Activated CD4-positive, alpha-beta T cell treated with anti-CD3 and anti-CD28 coated beads, Interleukin-2, amount 10 ng/mL, durations not matched to agents 7 days and 5 days (primary cell): ENCODE results near the gene SCUBE1. TPM values are rescaled to one million over a fixed set of nuclear protein-coding genes. Genes with fewer than 3 reads are reported as not detected.

Experiments used
- CTCF ChIA-PET: fragments of 350-600 bp; sonication (Branson Sonifier 250); formaldehyde crosslinking; loops from one replicate; lab custom pipeline; 2021; ENCODE audit warnings: antibody characterized with exemption; lab: Charles Lee
- POLR2A ChIA-PET: fragments of 350-600 bp; sonication (Branson Sonifier 250); formaldehyde crosslinking; loops from one replicate; lab custom pipeline; 2021; ENCODE audit warnings: antibody characterized with exemption; lab: Charles Lee
- DNase-seq: peaks from one replicate; pipeline ENCODE4 v3.0.0-alpha.2; 2020
- H3K27ac Mint-ChIP-seq: one replicate; pipeline ENCODE4 v1.8.0; 2021; ENCODE audit warnings: mild to moderate bottlenecking, moderate library complexity, mixed read lengths
- H3K27me3 Mint-ChIP-seq: one replicate; pipeline ENCODE4 v1.8.0; 2021; ENCODE audit warnings: mixed read lengths
- H3K36me3 Mint-ChIP-seq: one replicate; pipeline ENCODE4 v1.8.0; 2021; ENCODE audit warnings: low read depth, mixed read lengths
- H3K4me1 Mint-ChIP-seq: one replicate; pipeline ENCODE4 v1.8.0; 2021; ENCODE audit warnings: mixed read lengths
- H3K4me3 Mint-ChIP-seq: one replicate; pipeline ENCODE4 v1.8.0; 2021; ENCODE audit warnings: mild to moderate bottlenecking, moderate library complexity, mixed read lengths
- H3K9me3 Mint-ChIP-seq: one replicate; pipeline ENCODE4 v1.8.0; 2021; ENCODE audit warnings: mixed read lengths
- total RNA-seq, 2 experiments: library from RNA; stranded (reverse); gene quantifications; one replicate each; pipeline ENCODE4 v1.2.3, GENCODE V29; 2021

Gene SCUBE1
- total RNA-seq, 2 experiments from 2014 or later, result not detected

- ChIA-PET POLR2A (no interaction called here), CTCF (interaction anchor here (1.2 kb wide), 1 partner anchor 43 kb away, joined by 3 read pairs; no protein-coding TSS in a partner anchor)
- no peaks in the 10 kb centered on the region for H3K4me1 Mint-ChIP-seq
- no peak overlapping the region for H3K27ac Mint-ChIP-seq
- no peak overlapping the region for H3K4me3 Mint-ChIP-seq
- H3K9me3 Mint-ChIP-seq, result no peaks in the 10 kb centered on the region
- no peak for DNase-seq
- H3K27me3 Mint-ChIP-seq, result no peaks in the 10 kb centered on the region
- no peaks in the 10 kb centered on the region for H3K36me3 Mint-ChIP-seq
These were observed 40.0 kb downstream of the SCUBE1 start for GRCh38 chr22:43303166-43303565.

GRCh38 chr22:43302531-43303041 lies 40.6 kb downstream of the SCUBE1 start:
- ChIA-PET POLR2A (no interaction called here), CTCF (interaction anchor here (1.2 kb wide), 2 partner anchors 44 to 56 kb away, joined by 3 read pairs; no protein-coding TSS in a partner anchor)
- Mint-ChIP-seq H3K4me1 (no peaks in the 10 kb centered on the region), H3K27ac (no peak overlapping the region), H3K4me3 (no peak overlapping the region), H3K9me3 (no peaks in the 10 kb centered on the region), H3K36me3 (no peaks in the 10 kb centered on the region), H3K27me3 (no peaks in the 10 kb centered on the region)
- DNase-seq, result no peak

- Mint-ChIP-seq H3K9me3 (no peaks in the 10 kb centered on the region), H3K4me3 (no peak overlapping the region), H3K4me1 (no peaks in the 10 kb centered on the region), H3K27me3 (no peaks in the 10 kb centered on the region), H3K27ac (no peak overlapping the region), H3K36me3 (no peaks in the 10 kb centered on the region)
- CTCF ChIA-PET, result interaction anchor here (1.2 kb wide), 1 partner anchor 57 kb away, joined by 3 read pairs; no protein-coding TSS in a partner anchor
- no peak for DNase-seq
- POLR2A ChIA-PET, result no interaction called here
These were observed 41.3 kb downstream of the SCUBE1 start for GRCh38 chr22:43301866-43302265.

- Mint-ChIP-seq H3K36me3 (no peaks in the 10 kb centered on the region), H3K27ac (no peak overlapping the region), H3K9me3 (no peaks in the 10 kb centered on the region), H3K4me3 (no peak overlapping the region), H3K4me1 (no peaks in the 10 kb centered on the region), H3K27me3 (no peaks in the 10 kb centered on the region)
- CTCF ChIA-PET, result no interaction called here
- no peak for DNase-seq
- POLR2A ChIA-PET, result no interaction called here
These were observed 42.1 kb downstream of the SCUBE1 start for GRCh38 chr22:43300891-43301676.

- no peaks in the 10 kb centered on the region for H3K9me3 Mint-ChIP-seq
- no peaks in the 10 kb centered on the region for H3K27me3 Mint-ChIP-seq
- H3K27ac Mint-ChIP-seq, result no peak overlapping the region
- H3K4me1 Mint-ChIP-seq, result no peaks in the 10 kb centered on the region
- no peaks in the 10 kb centered on the region for H3K36me3 Mint-ChIP-seq
- CTCF ChIA-PET, result interaction anchor here (0.6 kb wide), 1 partner anchor 31 kb away, joined by 3 read pairs; no protein-coding TSS in a partner anchor
- DNase-seq, result no peak
- no peak overlapping the region for H3K4me3 Mint-ChIP-seq
- POLR2A ChIA-PET, result no interaction called here
These were observed 43.4 kb downstream of the SCUBE1 start for GRCh38 chr22:43299736-43300135.

GRCh38 chr22:43298062-43298801 lies 44.9 kb downstream of the SCUBE1 start:
- Mint-ChIP-seq H3K27me3 (no peaks in the 10 kb centered on the region), H3K9me3 (no peaks in the 10 kb centered on the region), H3K4me3 (no peak overlapping the region), H3K36me3 (no peaks in the 10 kb centered on the region), H3K27ac (no peak overlapping the region), H3K4me1 (no peaks in the 10 kb centered on the region)
- ChIA-PET CTCF (interaction anchor here (0.8 kb wide), 1 partner anchor 74 kb away, joined by 3 read pairs; no protein-coding TSS in a partner anchor), POLR2A (no interaction called here)
- no peak for DNase-seq

GRCh38 chr22:43297270-43298061 lies 45.7 kb downstream of the SCUBE1 start:
- no peaks in the 10 kb centered on the region for H3K9me3 Mint-ChIP-seq
- no peaks in the 10 kb centered on the region for H3K27me3 Mint-ChIP-seq
- H3K4me1 Mint-ChIP-seq, result no peaks in the 10 kb centered on the region
- no peaks in the 10 kb centered on the region for H3K36me3 Mint-ChIP-seq
- H3K27ac Mint-ChIP-seq, result no peak overlapping the region
- ChIA-PET POLR2A (no interaction called here), CTCF (interaction anchor here (0.8 to 1.2 kb wide), 3 partner anchors 18 to 74 kb away, joined by 3 read pairs; no protein-coding TSS in a partner anchor)
- no peak for DNase-seq
- H3K4me3 Mint-ChIP-seq, result no peak overlapping the region

GRCh38 chr22:43296276-43296902 lies 46.8 kb downstream of the SCUBE1 start:
- H3K4me1 Mint-ChIP-seq, result no peaks in the 10 kb centered on the region
- no peaks in the 10 kb centered on the region for H3K9me3 Mint-ChIP-seq
- no peak overlapping the region for H3K27ac Mint-ChIP-seq
- ChIA-PET CTCF (interaction anchor here (0.9 to 1.4 kb wide), 3 partner anchors 9 to 50 kb away, joined by 3 to 4 read pairs (median 3); no protein-coding TSS in a partner anchor), POLR2A (interaction anchor here (0.6 kb wide), 1 partner anchor 1122 kb away, joined by 4 read pairs; no protein-coding TSS in a partner anchor)
- no peaks in the 10 kb centered on the region for H3K36me3 Mint-ChIP-seq
- no peak overlapping the region for H3K4me3 Mint-ChIP-seq
- DNase-seq, result no peak
- H3K27me3 Mint-ChIP-seq, result no peaks in the 10 kb centered on the region

GRCh38 chr22:43295660-43296059 lies 47.5 kb downstream of the SCUBE1 start:
- H3K27ac Mint-ChIP-seq, result no peak overlapping the region
- no peaks in the 10 kb centered on the region for H3K4me1 Mint-ChIP-seq
- DNase-seq, result no peak
- H3K4me3 Mint-ChIP-seq, result no peak overlapping the region
- H3K9me3 Mint-ChIP-seq, result no peaks in the 10 kb centered on the region
- ChIA-PET POLR2A (interaction anchor here (0.6 kb wide), 1 partner anchor 1121 kb away, joined by 4 read pairs; no protein-coding TSS in a partner anchor), CTCF (interaction anchor here (1.4 kb wide), 1 partner anchor 9 kb away, joined by 4 read pairs; no protein-coding TSS in a partner anchor)
- H3K27me3 Mint-ChIP-seq, result no peaks in the 10 kb centered on the region
- H3K36me3 Mint-ChIP-seq, result no peaks in the 10 kb centered on the region

GRCh38 chr22:43295173-43295572 lies 48.0 kb downstream of the SCUBE1 start:
- H3K36me3 Mint-ChIP-seq, result no peaks in the 10 kb centered on the region
- CTCF ChIA-PET, result interaction anchor here (0.9 to 1.4 kb wide), 2 partner anchors 8 to 21 kb away, joined by 3 to 4 read pairs; no protein-coding TSS in a partner anchor
- no peaks in the 10 kb centered on the region for H3K9me3 Mint-ChIP-seq
- H3K4me3 Mint-ChIP-seq, result no peak overlapping the region
- no peak overlapping the region for H3K27ac Mint-ChIP-seq
- DNase-seq, result no peak
- no peaks in the 10 kb centered on the region for H3K27me3 Mint-ChIP-seq
- H3K4me1 Mint-ChIP-seq, result no peaks in the 10 kb centered on the region
- POLR2A ChIA-PET, result no interaction called here

- DNase-seq, result no peak
- H3K36me3 Mint-ChIP-seq, result no peaks in the 10 kb centered on the region
- H3K27me3 Mint-ChIP-seq, result no peaks in the 10 kb centered on the region
- ChIA-PET POLR2A (no interaction called here), CTCF (no interaction called here)
- H3K4me1 Mint-ChIP-seq, result peaks cover 8% of the 10 kb centered on the region
- H3K4me3 Mint-ChIP-seq, result no peak overlapping the region
- no peak overlapping the region for H3K27ac Mint-ChIP-seq
- H3K9me3 Mint-ChIP-seq, result no peaks in the 10 kb centered on the region
These were observed 49.3 kb downstream of the SCUBE1 start for GRCh38 chr22:43293655-43294392.
